HG02759 (cell line): ENCODE results near the gene SYT15.
"Not testable (repeated sequence)": the region's sequence is repeated elsewhere in the genome, so short reads cannot be mapped to it uniquely, and the experiment has no call there.

Experiments
- ATAC-seq: cut with Tn5 transposase; IDR thresholded peaks from one replicate; pipeline ENCODE4 v1.9.1; 2021; ENCODE audit warnings: mild to moderate bottlenecking, moderate library complexity; ENCODE audit not compliant: unreplicated experiment

The SYT15 gene

GRCh38 chr10:46555713-46556514 is 23.0 kb upstream of the SYT15 start:
- ATAC-seq, result no peak

DNA sequence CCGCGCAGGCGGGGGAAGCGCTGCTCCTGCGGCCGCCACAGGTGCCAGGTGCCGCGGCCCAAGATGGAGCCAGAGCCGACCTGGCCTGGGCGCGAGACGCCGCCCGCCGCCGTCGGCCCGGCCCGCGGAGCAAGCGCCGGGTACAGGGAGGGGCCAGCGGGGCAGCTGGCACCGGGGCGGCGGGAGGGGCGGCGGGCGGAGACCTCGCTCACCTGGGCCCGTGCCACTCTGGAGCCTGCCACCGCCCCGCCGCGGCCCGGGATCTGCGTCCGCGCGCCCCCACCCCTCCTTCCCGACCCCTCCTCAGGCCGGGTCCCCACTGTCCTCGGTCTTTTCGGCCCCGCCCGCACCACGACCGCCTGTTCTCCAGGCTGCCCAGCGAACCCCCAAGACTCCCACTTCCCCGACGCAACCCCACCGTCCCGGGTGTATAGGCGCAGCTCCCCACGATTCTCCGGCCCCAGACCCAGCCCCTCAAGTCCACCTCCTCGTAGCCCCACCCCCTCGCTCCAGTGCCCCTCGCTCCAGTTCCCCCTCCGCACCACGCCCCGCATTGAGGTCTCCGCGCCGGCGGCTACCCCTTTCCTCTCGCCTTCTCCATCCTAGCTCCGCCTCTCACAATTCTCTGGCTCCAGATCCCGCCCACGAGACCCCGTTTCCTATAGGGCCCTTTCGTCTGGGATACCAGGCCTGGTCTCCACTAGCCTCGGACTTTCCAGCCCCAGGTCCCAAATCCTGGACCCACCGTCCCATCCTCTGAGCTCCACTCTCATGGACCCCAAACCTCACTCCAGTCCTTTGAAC is 22.2 kb upstream of the SYT15 start, which contains the start of gene GPRIN2:
TSS of gene GPRIN2 (minus strand) at position 144 of the 804 bp plus-strand sequence. CDS start 5,922 bp downstream, outside the sequence.
- no peak for ATAC-seq

GRCh38 chr10:46557319-46558121 is 21.4 kb upstream of the SYT15 start:
- no peak for ATAC-seq

- no peak for ATAC-seq
These were observed 20.9 kb upstream of the SYT15 start for GRCh38 chr10:46558122-46558391.

GRCh38 chr10:46558392-46559185 is 20.3 kb upstream of the SYT15 start:
- ATAC-seq, result no peak

DNA sequence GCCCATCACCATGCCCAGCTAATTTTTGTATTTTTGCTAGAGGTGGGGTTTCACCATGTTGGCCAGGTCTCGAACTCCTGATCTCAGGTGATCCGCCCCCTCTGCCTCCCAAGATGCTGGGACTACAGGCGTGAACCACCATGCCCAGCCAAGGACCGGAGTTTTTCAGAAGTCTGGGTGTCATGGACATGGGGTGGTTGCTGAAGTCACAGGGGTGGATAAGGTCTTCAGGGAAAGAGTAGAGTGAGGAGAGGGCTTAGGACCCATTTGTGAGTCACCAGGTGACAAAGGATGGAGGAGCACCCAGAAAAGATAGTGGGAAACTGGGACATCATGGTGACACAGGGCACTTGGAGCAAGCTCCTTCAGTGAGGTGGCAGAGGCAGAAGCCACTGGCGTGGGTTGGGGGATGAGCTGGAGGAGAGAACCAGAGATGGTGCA is 19.7 kb upstream of the SYT15 start:
- ATAC-seq, result no peak

- ATAC-seq, result no peak
These were observed 18.5 kb upstream of the SYT15 start for GRCh38 chr10:46560381-46560780.

DNA sequence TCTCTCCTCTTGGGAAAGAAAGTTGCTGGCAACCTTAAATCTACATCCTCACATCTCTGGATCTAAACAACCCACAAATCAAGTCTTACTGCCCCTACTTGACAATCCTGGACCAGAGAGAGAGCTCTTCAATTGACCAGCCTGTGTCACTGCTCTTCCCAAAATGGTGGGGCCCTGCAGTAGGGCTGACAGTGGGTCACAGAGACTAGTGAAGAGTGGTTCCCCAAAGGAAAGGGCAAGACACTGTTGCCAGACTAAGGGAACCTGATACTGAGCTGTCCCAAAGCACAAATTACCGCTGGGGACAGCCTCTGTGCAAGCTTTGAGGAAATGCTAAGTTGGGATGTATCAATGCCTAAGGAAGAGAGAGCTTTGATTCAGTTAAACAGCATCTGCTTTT is 18.0 kb upstream of the SYT15 start:
- no peak for ATAC-seq

- not testable (repeated sequence) for ATAC-seq
These were observed 13.2 kb upstream of the SYT15 start for GRCh38 chr10:46565591-46566332.

DNA sequence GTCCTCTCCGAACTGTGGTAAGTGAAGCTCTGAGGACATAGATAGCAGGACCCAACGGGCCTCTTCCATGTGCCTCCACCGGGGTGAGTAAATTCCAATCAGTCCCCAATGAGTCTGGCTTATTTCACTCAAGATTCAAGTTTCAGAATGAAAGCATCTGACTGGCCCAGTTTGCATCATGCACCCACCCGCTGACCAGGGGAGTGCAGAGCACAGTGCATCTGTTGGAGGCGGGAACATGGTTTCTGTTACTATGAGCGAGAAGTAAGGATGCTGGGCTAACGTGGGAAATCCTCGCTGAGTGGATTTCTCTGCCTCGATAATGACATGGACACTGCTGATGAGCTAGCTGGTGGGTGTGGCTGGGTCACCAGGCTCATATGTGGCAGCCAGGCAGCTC is 11.8 kb upstream of the SYT15 start:
- not testable (repeated sequence) for ATAC-seq

DNA sequence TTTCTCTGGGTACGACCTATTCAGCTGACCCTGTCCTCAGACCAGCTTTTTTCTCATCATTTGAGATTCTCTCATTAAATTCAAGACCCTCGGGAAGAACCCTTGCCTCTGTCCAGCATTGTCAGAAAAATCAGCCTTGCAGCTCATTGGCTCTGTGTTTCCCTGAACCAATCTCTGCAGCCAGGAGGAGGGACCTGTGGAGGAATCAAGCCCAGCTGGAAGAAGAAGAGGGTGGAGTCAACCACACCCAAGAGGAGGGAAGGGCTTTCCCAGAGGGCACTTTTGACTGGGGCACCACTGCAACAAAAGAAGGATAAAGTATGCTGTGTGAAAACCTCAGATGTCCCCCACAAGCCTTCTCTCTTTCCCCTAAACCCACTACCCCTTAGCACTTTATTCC is 8.3 kb upstream of the SYT15 start:
- not testable (repeated sequence) for ATAC-seq

DNA sequence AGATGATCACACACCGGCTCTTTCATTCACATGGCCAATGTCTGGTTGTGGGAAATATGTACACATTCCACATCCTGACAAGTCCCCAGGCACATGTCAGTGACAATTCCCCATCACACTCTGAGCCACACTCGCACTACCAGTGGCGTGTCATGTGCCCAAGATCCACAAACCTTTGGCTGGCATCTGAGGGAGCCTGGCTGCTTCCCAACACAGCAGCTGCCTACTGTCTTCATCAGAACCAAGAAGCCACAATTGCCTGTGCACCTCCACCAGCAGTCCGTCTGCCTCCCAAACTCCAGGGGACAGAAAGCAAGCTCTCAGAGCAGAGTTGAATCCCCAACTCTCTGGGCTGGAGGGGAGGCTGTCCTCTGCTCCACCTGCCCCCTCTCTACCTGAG is 6.2 kb upstream of the SYT15 start:
- ATAC-seq, result not testable (repeated sequence)

GRCh38 chr10:46573314-46573713 is 5.6 kb upstream of the SYT15 start:
- not testable (repeated sequence) for ATAC-seq

DNA sequence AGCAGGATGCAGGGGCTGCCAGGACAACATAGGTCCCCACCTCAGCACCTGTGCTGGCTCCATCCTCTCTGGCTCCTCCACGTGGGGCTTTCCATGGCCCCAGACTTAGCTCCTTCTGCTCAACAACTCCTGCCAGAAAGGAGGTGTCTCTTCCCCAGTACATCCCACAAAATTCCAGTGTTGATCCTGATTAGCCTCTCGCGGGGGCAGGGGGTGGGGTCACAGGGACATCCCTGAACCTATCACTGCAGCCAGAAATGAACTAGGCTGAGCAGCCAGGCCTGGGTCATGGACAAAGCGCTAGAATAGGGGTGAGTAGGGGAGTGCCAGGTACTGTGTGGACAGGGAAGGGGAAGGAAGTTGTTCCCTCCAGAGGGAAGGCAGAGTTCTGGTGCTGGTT is 5.0 kb upstream of the SYT15 start:
- not testable (repeated sequence) for ATAC-seq

DNA sequence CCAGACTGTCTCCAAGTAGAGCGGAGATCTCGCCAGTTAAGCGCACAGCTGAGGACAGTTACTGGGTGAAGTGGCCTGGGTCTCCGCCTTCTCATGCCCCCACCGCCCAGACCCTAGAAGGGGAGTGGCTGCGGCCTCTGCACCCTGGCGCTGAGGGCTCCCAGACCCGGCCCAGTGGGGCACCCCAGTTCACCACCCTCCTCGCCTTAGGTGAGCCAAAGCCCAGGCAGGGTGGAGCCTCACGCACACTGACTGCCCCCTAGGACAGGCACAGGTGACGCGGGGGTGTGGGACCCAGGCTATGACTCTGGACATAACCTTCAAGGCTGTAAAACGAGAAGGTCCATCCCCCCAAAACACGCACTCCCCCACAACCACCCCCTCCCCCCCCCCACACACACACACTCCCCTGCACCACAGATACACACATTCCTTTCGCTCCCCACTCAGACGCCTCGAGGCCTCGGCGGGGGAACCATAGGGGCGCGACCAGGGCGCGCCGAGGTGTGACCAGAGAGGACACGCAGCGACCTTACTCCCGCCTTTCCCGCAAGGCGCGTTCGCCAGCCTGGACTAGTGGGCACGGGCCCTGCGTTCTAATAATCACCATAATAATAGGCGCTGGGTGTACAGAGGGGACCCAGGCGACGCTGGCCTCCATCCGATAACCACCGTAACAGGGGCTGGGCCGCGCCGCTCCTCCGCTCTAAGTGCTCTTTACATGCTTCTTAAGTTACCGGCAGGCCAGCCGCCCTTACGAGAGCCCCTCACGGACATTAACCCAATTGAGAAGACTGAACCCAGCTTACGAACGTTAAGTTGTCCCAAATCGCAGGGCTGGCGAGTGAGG is 1.1 kb upstream of the SYT15 start:
- not testable (repeated sequence) for ATAC-seq

GRCh38 chr10:46579378-46579777 is 450 bp downstream of the SYT15 start:
- not testable (repeated sequence) for ATAC-seq

DNA sequence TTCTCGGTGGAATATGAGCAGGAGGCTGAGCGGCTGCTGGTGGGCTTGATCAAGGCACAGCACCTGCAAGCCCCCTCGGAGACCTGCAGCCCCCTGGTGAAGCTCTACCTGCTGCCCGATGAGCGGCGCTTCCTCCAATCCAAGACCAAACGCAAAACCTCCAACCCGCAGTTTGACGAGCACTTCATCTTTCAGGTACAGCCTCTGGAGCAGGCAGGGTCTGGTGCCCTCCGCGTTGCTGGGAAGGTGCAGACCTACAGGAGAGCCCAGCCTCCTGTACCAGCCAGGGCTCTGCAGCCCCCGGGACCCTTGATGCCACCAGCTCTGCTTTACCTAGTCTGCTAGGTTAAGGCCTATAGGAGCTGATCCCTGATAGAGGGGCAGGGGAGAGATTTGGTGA is 3.1 kb downstream of the SYT15 start:
- ATAC-seq, result not testable (repeated sequence)

DNA sequence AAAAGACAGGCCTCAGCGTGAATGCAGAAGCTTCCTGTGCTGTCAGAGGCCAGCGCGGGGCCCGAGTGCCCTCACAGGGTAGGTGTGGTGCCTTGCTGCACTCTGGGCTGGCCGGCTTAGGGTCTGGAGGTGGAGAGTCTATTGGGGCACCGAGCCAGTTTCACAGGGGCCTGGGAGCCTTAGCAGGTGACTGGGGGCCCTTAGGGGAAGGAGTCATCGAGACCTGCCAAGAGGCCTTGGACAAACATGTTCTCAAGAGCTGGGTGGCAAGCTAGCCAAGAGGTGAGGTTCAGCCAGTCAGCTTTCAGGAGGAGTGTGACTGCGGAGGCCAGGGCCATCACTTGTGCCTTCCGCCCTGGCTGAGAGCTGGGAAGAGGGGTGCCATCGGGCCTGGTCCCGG is 3.6 kb downstream of the SYT15 start:
- ATAC-seq, result not testable (repeated sequence)

DNA sequence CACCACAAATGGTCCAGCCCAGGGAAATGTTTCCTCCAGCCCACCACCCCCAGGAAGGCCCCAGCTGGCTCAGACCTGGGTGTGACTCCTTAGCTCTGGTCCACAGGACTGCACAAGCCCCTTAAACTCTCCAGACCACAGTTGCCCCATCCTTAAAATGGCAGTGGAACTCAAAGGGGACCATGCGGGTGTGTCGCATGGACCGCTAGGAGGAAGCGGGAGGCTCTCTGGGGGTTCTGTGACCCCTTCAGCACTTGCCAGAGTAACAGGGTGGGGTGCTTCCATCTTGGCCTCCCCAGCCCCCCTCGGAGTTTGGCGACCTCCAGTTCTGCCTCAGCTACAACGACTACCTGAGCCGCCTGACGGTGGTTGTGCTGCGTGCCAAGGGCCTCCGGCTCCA is 5.3 kb downstream of the SYT15 start:
- ATAC-seq, result not testable (repeated sequence)
